HepG2 (cell line): ENCODE data around the gene CFAP119. TPM values are rescaled to one million over a fixed set of nuclear protein-coding genes. Genes with fewer than 3 reads are reported as not detected.

ENCODE experiments used
- BRD4 ChIP-seq: sonication (generic); formaldehyde crosslinking; IDR thresholded peaks from 2 replicates; pipeline ENCODE4 v1.4.0; 2020; ENCODE audit warnings: missing genetic modification reagents
- EP300 ChIP-seq, 3 experiments: sonication (generic) in 1 of 3; formaldehyde crosslinking in 1 of 3; IDR thresholded peaks; 2 replicates each; pipeline versions ENCODE4 v1.5.1 to v1.6.1; 2011 to 2020; ENCODE audit warnings: low read depth in 2 of 3, low read length in 2 of 3, borderline replicate concordance in 1 of 3, improper control_type of control experiment in 1 of 3, mild to moderate bottlenecking in 1 of 3, missing genetic modification reagents in 1 of 3, moderate library complexity in 1 of 3
- FOXM1 ChIP-seq: sonication (generic); formaldehyde crosslinking; IDR thresholded peaks from 2 replicates; pipeline ENCODE4 v1.5.0; 2020; ENCODE audit warnings: missing genetic modification reagents
- HNF4A ChIP-seq: sonication (generic); formaldehyde crosslinking; IDR thresholded peaks from 2 replicates; pipeline ENCODE4 v1.4.0; 2020; ENCODE audit warnings: missing genetic modification reagents
- HNRNPK ChIP-seq: fragments of 200-400 bp; formaldehyde crosslinking; IDR thresholded peaks from 2 replicates; pipeline ENCODE4 v1.6.1; 2018; ENCODE audit warnings: low read length, low read depth, moderate library complexity, mild to moderate bottlenecking; ENCODE audit not compliant: poor library complexity, severe bottlenecking
- HOXA3 ChIP-seq: sonication (generic); formaldehyde crosslinking; IDR thresholded peaks from 2 replicates; pipeline ENCODE4 v1.5.0; 2020; ENCODE audit warnings: missing genetic modification reagents
- JDP2 ChIP-seq: sonication (generic); formaldehyde crosslinking; IDR thresholded peaks from 2 replicates; pipeline ENCODE4 v1.8.1; 2022; ENCODE audit warnings: missing genetic modification reagents, borderline replicate concordance
- MBNL3 ChIP-seq: fragments of 250-450 bp; sonication (Bioruptor Pico); conservative IDR thresholded peaks from 2 replicates; pipeline ENCODE4 v1.8.0; 2022; ENCODE audit warnings: mild to moderate bottlenecking, inconsistent platforms
- RELA ChIP-seq: sonication (generic); formaldehyde crosslinking; IDR thresholded peaks from 2 replicates; pipeline ENCODE4 v1.4.0; 2020; ENCODE audit warnings: missing genetic modification reagents
- SIX4 ChIP-seq: sonication (generic); formaldehyde crosslinking; IDR thresholded peaks from 2 replicates; pipeline ENCODE4 v1.4.0; 2020; ENCODE audit warnings: missing genetic modification reagents
- SMAD9 ChIP-seq: sonication (generic); formaldehyde crosslinking; IDR thresholded peaks from 2 replicates; pipeline ENCODE4 v1.5.1; 2020; ENCODE audit warnings: mild to moderate bottlenecking, missing genetic modification reagents
- THAP11 ChIP-seq: IDR thresholded peaks from 2 replicates; pipeline ENCODE4 v1.6.1; 2016; ENCODE audit warnings: missing biosample characterization, missing genetic modification reagents
- ZKSCAN1 ChIP-seq: fragments of 150-350 bp; IDR thresholded peaks from 2 replicates; pipeline ENCODE4 v1.6.1; 2014; ENCODE audit warnings: low read length
- ZMAT3 ChIP-seq: sonication (generic); formaldehyde crosslinking; conservative IDR thresholded peaks from 2 replicates; pipeline ENCODE4 v1.7.0; 2021; ENCODE audit warnings: missing genetic modification reagents
- ZNF33B ChIP-seq: sonication (generic); formaldehyde crosslinking; IDR thresholded peaks from 2 replicates; pipeline ENCODE4 v1.5.1; 2020; ENCODE audit warnings: mild to moderate bottlenecking, missing genetic modification reagents
- ZNF672 ChIP-seq: sonication (generic); formaldehyde crosslinking; IDR thresholded peaks from 2 replicates; pipeline ENCODE4 v1.8.1; 2022; ENCODE audit warnings: missing genetic modification reagents
- polyA plus RNA-seq, 8 experiments: library from polyadenylated mRNA; depleted of rRNA in 3 of 8; stranded (reverse) in 7 of 8; unstranded in 1 of 8; fragments of >200 nt; fragmentation: Illumina TruSeq in 4 of 8; extraction: Trizol in 4 of 8; gene quantifications; 2 replicates each; pipeline versions ENCODE4 v1.2.1 to v1.2.3, GENCODE V29; 2011 to 2016; ENCODE audit warnings: low read depth in 4 of 8, missing spikeins in 1 of 8, mixed read lengths in 1 of 8; ENCODE audit not compliant: insufficient read depth in 1 of 8
- total RNA-seq, 5 experiments: library from RNA; depleted of rRNA; stranded (reverse); fragments of >200 nt; fragmentation: Illumina TruSeq; extraction: Trizol; gene quantifications; 2 replicates each; pipeline ENCODE4 v1.2.3, GENCODE V29; 2016; ENCODE audit warnings: low read depth in 1 of 5
- TF ChIP-seq, protein P1 (sequence below): sonication (generic); formaldehyde crosslinking; IDR thresholded peaks from one replicate; pipeline ENCODE4 v1.5.1; 2020; ENCODE audit warnings: mild to moderate bottlenecking, missing genetic modification reagents; ENCODE audit errors: not compliant biosample characterization
- TF ChIP-seq, protein P2 (sequence below): sonication (generic); formaldehyde crosslinking; IDR thresholded peaks from 2 replicates; pipeline ENCODE4 v1.5.0; 2020; ENCODE audit warnings: missing genetic modification reagents
- TF ChIP-seq, protein P3 (sequence below): sonication (generic); formaldehyde crosslinking; IDR thresholded peaks from 2 replicates; pipeline ENCODE4 v1.8.0; 2023; ENCODE audit warnings: mild to moderate bottlenecking, missing genetic modification reagents

Gene CFAP119
- total and polyA plus RNA-seq, 2 of the 13 experiments (the other 11 are each of a cell fraction or from before 2014, with no cell fraction given): 6.4 TPM

DNA sequence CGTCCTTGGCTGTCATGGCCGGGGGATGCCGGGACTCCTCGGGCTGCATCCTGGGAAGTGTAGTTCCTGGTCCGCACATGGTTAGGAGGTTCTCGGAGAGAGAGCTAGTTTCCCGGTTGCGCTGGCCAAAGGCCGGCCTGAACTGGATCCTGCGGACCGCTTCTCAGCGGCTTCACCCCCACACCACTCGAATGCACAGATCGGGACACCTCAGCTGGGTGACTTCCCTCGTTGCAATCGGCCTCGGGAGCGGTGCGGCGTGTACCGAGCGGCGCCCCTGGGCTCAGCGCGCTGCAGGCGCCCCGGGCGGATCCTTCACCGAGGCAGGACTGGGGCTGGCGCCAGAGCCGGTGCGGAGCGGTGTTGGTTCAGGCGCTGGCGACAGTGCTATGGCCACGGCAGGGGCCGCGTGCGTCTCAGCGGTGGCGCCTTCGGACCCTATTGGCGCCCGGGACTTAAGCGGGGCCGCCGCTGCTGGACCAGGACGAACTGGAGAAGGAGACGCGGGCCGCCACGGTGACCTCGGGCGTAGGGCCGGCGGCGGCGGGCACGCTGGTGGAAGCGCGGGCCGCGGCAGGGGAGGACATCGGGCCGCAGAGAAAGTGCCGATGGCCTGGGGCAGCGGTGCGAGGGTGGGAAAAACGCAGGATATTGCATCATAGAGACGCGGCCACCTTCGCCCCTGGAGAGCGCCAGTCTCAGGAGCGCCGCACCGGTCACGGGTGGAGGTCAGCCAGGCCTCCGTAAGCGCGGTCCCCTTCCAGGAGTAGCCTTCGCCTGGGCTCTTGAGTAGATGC, 13.7 kb upstream of the CFAP119 start (continued):
- TF ChIP-seq, protein P1, sequence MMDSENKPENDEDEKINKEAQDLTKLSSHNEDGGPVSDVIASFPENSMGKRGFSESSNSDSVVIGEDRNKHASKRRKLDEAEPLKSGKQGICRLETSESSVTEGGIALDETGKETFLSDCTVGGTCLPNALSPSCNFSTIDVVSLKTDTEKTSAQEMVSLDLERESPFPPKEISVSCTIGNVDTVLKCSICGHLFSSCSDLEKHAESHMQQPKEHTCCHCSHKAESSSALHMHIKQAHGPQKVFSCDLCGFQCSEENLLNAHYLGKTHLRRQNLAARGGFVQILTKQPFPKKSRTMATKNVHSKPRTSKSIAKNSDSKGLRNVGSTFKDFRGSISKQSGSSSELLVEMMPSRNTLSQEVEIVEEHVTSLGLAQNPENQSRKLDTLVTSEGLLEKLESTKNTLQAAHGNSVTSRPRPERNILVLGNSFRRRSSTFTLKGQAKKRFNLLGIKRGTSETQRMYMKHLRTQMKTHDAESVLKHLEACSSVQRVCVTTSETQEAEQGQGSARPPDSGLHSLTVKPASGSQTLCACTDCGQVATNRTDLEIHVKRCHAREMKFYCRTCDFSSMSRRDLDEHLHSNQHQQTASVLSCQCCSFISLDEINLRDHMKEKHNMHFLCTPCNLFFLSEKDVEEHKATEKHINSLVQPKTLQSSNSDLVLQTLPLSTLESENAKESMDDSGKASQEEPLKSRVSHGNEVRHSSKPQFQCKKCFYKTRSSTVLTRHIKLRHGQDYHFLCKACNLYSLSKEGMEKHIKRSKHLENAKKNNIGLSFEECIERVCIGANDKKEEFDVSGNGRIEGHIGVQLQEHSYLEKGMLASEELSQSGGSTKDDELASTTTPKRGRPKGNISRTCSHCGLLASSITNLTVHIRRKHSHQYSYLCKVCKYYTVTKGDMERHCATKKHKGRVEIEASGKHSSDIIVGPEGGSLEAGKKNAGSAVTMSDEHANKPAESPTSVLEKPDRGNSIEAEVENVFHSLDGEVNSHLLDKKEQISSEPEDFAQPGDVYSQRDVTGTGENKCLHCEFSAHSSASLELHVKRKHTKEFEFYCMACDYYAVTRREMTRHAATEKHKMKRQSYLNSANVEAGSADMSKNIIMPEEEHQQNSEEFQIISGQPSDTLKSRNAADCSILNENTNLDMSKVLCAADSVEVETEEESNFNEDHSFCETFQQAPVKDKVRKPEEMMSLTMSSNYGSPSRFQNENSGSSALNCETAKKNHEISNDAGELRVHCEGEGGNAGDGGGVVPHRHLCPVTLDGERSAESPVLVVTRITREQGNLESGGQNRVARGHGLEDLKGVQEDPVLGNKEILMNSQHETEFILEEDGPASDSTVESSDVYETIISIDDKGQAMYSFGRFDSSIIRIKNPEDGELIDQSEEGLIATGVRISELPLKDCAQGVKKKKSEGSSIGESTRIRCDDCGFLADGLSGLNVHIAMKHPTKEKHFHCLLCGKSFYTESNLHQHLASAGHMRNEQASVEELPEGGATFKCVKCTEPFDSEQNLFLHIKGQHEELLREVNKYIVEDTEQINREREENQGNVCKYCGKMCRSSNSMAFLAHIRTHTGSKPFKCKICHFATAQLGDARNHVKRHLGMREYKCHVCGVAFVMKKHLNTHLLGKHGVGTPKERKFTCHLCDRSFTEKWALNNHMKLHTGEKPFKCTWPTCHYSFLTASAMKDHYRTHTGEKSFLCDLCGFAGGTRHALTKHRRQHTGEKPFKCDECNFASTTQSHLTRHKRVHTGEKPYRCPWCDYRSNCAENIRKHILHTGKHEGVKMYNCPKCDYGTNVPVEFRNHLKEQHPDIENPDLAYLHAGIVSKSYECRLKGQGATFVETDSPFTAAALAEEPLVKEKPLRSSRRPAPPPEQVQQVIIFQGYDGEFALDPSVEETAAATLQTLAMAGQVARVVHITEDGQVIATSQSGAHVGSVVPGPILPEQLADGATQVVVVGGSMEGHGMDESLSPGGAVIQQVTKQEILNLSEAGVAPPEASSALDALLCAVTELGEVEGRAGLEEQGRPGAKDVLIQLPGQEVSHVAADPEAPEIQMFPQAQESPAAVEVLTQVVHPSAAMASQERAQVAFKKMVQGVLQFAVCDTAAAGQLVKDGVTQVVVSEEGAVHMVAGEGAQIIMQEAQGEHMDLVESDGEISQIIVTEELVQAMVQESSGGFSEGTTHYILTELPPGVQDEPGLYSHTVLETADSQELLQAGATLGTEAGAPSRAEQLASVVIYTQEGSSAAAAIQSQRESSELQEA (CRISPR knock-in tag): peak; percentile 92
- TF ChIP-seq THAP11 (CRISPR knock-in tag) (peak; percentile 98), HOXA3 (CRISPR knock-in tag) (peak; percentile 89), HNRNPK (peak; percentile 88), EP300 (IDR thresholded peaks at IDR 0.05; ENCODE audit: low read depth in 2 of 2, low read length in 2 of 2) (peak; percentile 6 to 39; a peak in 1 of 4 replicates), EP300 (CRISPR knock-in tag; IDR thresholded peaks at IDR 0.05; ENCODE audit: borderline replicate concordance) (no peak; the same call in none of the 2 replicates), SIX4 (peak; percentile 24; the same call in 1 of the 2 replicates), FOXM1 (CRISPR knock-in tag) (no peak), ZKSCAN1 (no peak), BRD4 (CRISPR knock-in tag) (peak; percentile 48; the same call in 1 of the 2 replicates), ZNF33B (CRISPR knock-in tag) (peak; percentile 98), JDP2 (no peak), RELA (CRISPR knock-in tag) (no peak; the same call in none of the 2 replicates), ZNF672 (CRISPR knock-in tag) (no peak), ZMAT3 (peak; percentile 59; the same call in 1 of the 2 replicates), HNF4A (CRISPR knock-in tag) (peak; percentile 61), SMAD9 (CRISPR knock-in tag) (no peak), MBNL3 (CRISPR knock-in tag) (no peak)
- TF ChIP-seq, protein P2, sequence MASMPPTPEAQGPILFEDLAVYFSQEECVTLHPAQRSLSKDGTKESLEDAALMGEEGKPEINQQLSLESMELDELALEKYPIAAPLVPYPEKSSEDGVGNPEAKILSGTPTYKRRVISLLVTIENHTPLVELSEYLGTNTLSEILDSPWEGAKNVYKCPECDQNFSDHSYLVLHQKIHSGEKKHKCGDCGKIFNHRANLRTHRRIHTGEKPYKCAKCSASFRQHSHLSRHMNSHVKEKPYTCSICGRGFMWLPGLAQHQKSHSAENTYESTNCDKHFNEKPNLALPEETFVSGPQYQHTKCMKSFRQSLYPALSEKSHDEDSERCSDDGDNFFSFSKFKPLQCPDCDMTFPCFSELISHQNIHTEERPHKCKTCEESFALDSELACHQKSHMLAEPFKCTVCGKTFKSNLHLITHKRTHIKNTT (CRISPR knock-in tag): 0 out of 2 replicates have a peak, but pooled peaks have one; percentile 89
- TF ChIP-seq, protein P3, sequence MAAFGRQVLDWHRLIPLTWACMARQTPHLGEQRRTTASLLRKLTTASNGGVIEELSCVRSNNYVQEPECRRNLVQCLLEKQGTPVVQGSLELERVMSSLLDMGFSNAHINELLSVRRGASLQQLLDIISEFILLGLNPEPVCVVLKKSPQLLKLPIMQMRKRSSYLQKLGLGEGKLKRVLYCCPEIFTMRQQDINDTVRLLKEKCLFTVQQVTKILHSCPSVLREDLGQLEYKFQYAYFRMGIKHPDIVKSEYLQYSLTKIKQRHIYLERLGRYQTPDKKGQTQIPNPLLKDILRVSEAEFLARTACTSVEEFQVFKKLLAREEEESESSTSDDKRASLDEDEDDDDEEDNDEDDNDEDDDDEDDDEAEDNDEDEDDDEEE (CRISPR knock-in tag): peak; percentile 95
